Heart right ventricle (tissue), 16 donors: ENCODE results near the gene PCDHGB5. TPM values are rescaled to one million over a fixed set of nuclear protein-coding genes. Genes with fewer than 3 reads are reported as not detected.

Experiments
- ATAC-seq, 8 donors: fragments of 200-7000 bp; cut with Tn5 transposase; one replicate each; pipeline ENCODE4 v1.9.1; 2020; ENCODE audit warnings: mild to moderate bottlenecking in 8 of 8, moderate library complexity in 8 of 8, moderate number of reproducible peaks in 1 of 8
- DNase-seq, 2 donors: peaks; one replicate each; pipeline ENCODE4 v3.0.0-alpha.2; 2020
- H3K27ac ChIP-seq, 10 donors: fragments of 200-600 bp; sonication (generic) in 2 of 10; one replicate each; pipeline versions ENCODE4 v1.5.0 to v1.8.0; 2020 to 2022; ENCODE audit warnings: mild to moderate bottlenecking in 3 of 10
- H3K27me3 ChIP-seq, 7 donors: fragments of 200-600 bp; one replicate each; pipeline ENCODE4 v1.8.0; 2021 to 2022; ENCODE audit warnings: mild to moderate bottlenecking in 2 of 7
- H3K36me3 ChIP-seq, 9 donors: fragments of 200-600 bp; sonication (generic) in 1 of 9; one replicate each; pipeline versions ENCODE4 v1.5.0 to v1.8.0; 2020 to 2022; ENCODE audit warnings: mild to moderate bottlenecking in 2 of 9
- H3K4me1 ChIP-seq, 9 donors: fragments of 200-600 bp; sonication (generic) in 1 of 9; one replicate each; pipeline versions ENCODE4 v1.5.0 to v1.8.0; 2020 to 2022; ENCODE audit warnings: mild to moderate bottlenecking in 4 of 9
- H3K4me3 ChIP-seq, 10 donors: fragments of 200-600 bp; sonication (generic) in 2 of 10; one replicate each; pipeline versions ENCODE4 v1.5.0 to v1.8.0; 2020 to 2022; ENCODE audit warnings: mild to moderate bottlenecking in 7 of 10, moderate library complexity in 2 of 10
- H3K9me3 ChIP-seq, 11 donors: fragments of 200-600 bp in 10 of 11; sonication (generic) in 2 of 11; one replicate each; pipeline versions ENCODE4 v1.5.0 to v1.8.0; 2013 to 2022; ENCODE audit warnings: mild to moderate bottlenecking in 2 of 11, control low read depth in 1 of 11, moderate library complexity in 1 of 11
- CTCF ChIP-seq, 9 donors: fragments of 200-600 bp; sonication (generic) in 2 of 9; IDR thresholded peaks; one replicate each; pipeline versions ENCODE4 v1.5.0 to v1.8.0; 2021 to 2022; ENCODE audit warnings: antibody characterized with exemption in 9 of 9, mild to moderate bottlenecking in 5 of 9, moderate library complexity in 1 of 9
- WGBS, 2 donors: extraction: QIAGEN DNeasy Blood & Tissue Kit; methylation state at CpG; one replicate each; pipeline ENCODE4 v1.1.7; 2013; ENCODE audit warnings: inconsistent platforms in 1 of 2; 5-methylcytosine and 5-hydroxymethylcytosine counted together
- intact Hi-C, 10 donors: fragments of 100-400 bp; cut with DNase I; formaldehyde crosslinking; loops; one replicate each; pipeline versions ENCODE4 v1.11.1 to v1.14.2; 2022
- polyA plus RNA-seq, 2 donors: library from polyadenylated mRNA; stranded (reverse); fragments of 200-250 nt; gene quantifications; one replicate each; pipeline ENCODE4 v1.2.3, GENCODE V29; 2013
- total RNA-seq, 10 donors: library from RNA; stranded (reverse); fragmentation: NEBNext Ultra II Directional in 3 of 10; extraction: Animal tissue kit (Norgen Biotek cat#: 25700) in 3 of 10; gene quantifications; one replicate each; pipeline versions ENCODE4 v1.2.1 to v1.2.4, GENCODE V29; 2021 to 2023
- donor health status: Arrhythmogenic right ventricular cardiomyopathy.
- donor health status: ischemic (EF 13 %, LVEDD 7.1; RV severe dilation, severe dysfunction).
- donor health status: healthy with polysubstance abuse.
- donor health status: DM: no; HTN: yes; CAD: no.
- donor health status: DM: no; HTN: no; CAD: no.
- donor health status: ischemic (EF 25% LVEDD 6.9; RV normal size, moderate dysfunction).
- donor health status: ischemic (EF 25% LVEDD 5.7; RV mildly dilated, moderate dysfunction).
- donor health status: healthy.
- donor health status: DM: yes; HTN: yes; CAD: no.
- donor health status: Ischemic cardiomyopathy.
- donor health status: ischemic (EF 35%, LVEDD 5.7; RV mildly dilated, moderate dysfunction).
- donor health status: nonischemic (EF 11% LVEDD 7.7; RV severe dilation, severe dysfunction).
- donor health status: DM: yes; HTN: yes; CAD: no.
- donor health status: PGD.
- donor health status: ischemic (EF 29% LVEDD 5.4; RV normal size, mild dysfunction).
- donor health status: nonischemic (EF 23%, LVEDD 6.1; RV moderate dilation, normal function).

Gene PCDHGB5
- total and polyA plus RNA-seq, 12 donors, result 1.6 to 12.1 (median 8.2) TPM

GRCh38 chr5:141398608-141399007 is 861 bp downstream of the PCDHGB5 start:
- DNase-seq (no peak), ATAC-seq (peak in 4 of 8 donors; percentile 41 to 56 (median 50))
- Histone ChIP-seq H3K9me3 (peaks cover 0 to 94% (median 51%) of the 10 kb centered on the region in 11 donors), H3K4me1 (peaks cover 0 to 5% (median 0%) of the 10 kb centered on the region in 9 donors), H3K4me3 (no peak overlapping the region), H3K27me3 (peaks cover 0 to 84% (median 0%) of the 10 kb centered on the region in 7 donors), H3K27ac (no peak overlapping the region), H3K36me3 (peaks cover 0 to 31% (median 0%) of the 10 kb centered on the region in 9 donors)
- 28 to 34% methylated on average over 15 of the region's 15 CpGs for WGBS, 2 donors
- intact Hi-C loops, result no loop called here
- peak in 2 of 9 donors; percentile 9 to 18 for TF ChIP-seq CTCF (IDR thresholded peaks at IDR 0.05)

- no peak for TF ChIP-seq CTCF (IDR thresholded peaks at IDR 0.05)
- DNase-seq (no peak), ATAC-seq (peak in 1 of 8 donors; percentile 40)
- H3K27me3 ChIP-seq, result peaks cover 0 to 84% (median 0%) of the 10 kb centered on the region in 7 donors
- H3K4me3 ChIP-seq, result no peak overlapping the region
- H3K36me3 ChIP-seq, result peaks cover 0 to 35% (median 0%) of the 10 kb centered on the region in 9 donors
- peaks cover 0 to 94% (median 55%) of the 10 kb centered on the region in 11 donors for H3K9me3 ChIP-seq
- WGBS, 2 donors, result 33 to 34% methylated on average over 60 to 61 of the region's 61 CpGs
- H3K4me1 ChIP-seq, result peaks cover 0 to 5% (median 0%) of the 10 kb centered on the region in 9 donors
- no peak overlapping the region for H3K27ac ChIP-seq
- intact Hi-C loops, result loop anchor here in 1 of 10 donors (10.0 kb wide), 1 partner anchor 45 kb away; the partner anchor contains the start of genes PCDHGA4, PCDHGB1 and PCDHGB2
Observed at GRCh38 chr5:141399555-141400258, 2.0 kb downstream of the PCDHGB5 start.

- intact Hi-C loops, result loop anchor here in 1 of 10 donors (10.0 kb wide), 1 partner anchor 48 kb away; the partner anchor contains the start of genes PCDHGA4, PCDHGB1 and PCDHGB2
- no peak for DNase-seq
Observed at GRCh38 chr5:141402553-141403243, 5.0 kb downstream of the PCDHGB5 start, which contains the start of gene PCDHGA9. PCDHGA9 (plus strand) TSS chr5:141402778; CDS start chr5:141402953, 175 bp downstream.

More at GRCh38 chr5:141402553-141403243, 5.0 kb downstream of the PCDHGB5 start, which contains the start of gene PCDHGA9:
- no peak for ATAC-seq
- no peak within 1 kb of the TSS for H3K27ac ChIP-seq
- H3K4me1 ChIP-seq, result peaks cover 0 to 5% (median 0%) of the 10 kb centered on the region in 9 donors
- TF ChIP-seq CTCF (IDR thresholded peaks at IDR 0.05), result peak in 6 of 9 donors; percentile 6 to 36 (median 22)
- peaks cover 0 to 85% (median 0%) of the 10 kb centered on the region in 7 donors for H3K27me3 ChIP-seq
- H3K9me3 ChIP-seq, result peaks cover 0 to 96% (median 56%) of the 10 kb centered on the region in 11 donors
- peaks cover 0 to 45% (median 0%) of the 10 kb centered on the region in 9 donors for H3K36me3 ChIP-seq
- H3K4me3 ChIP-seq, result peak within 1 kb of the TSS in 5 of 10 donors; percentile 10 to 32 (median 21)
- WGBS, 2 donors, result 30 to 33% methylated on average over 27 of the region's 27 CpGs
